Measurements from ENCODE around the gene ZBTB14.
A peak's percentile ranks its signal among the peaks of the same experiment; 100 is the strongest.

The ZBTB14 gene

GRCh38 chr18:5304232-5304631 lies 8.7 kb upstream of the ZBTB14 start:
- no peaks in the 10 kb centered on the region for H3K4me1 ChIP-seq (ENCODE audit: control insufficient read depth in 1 of 2, insufficient read depth in 2 of 2, low read length in 2 of 2)
- no peak overlapping the region for H3K27ac ChIP-seq (ENCODE audit: low read depth, low read length)
- no peaks in the 10 kb centered on the region for H3K9me3 ChIP-seq (ENCODE audit: control insufficient read depth in 1 of 2, low read length in 2 of 2)
- H3K36me3 ChIP-seq (ENCODE audit: control insufficient read depth in 1 of 2, insufficient read depth in 2 of 2, low read length in 2 of 2): no peaks in the 10 kb centered on the region
- peaks cover 11 to 15% of the 10 kb centered on the region in 2 donors for H3K27me3 ChIP-seq (ENCODE audit: control insufficient read depth in 1 of 2, insufficient read depth in 2 of 2, low read length in 2 of 2)
- H3K4me3 ChIP-seq (ENCODE audit: low read depth in 1 of 2, low read length in 2 of 2): no peak overlapping the region
- no peak overlapping the region for H3K9ac ChIP-seq (ENCODE audit: low read depth in 1 of 2, low read length in 2 of 2)

- Histone ChIP-seq H3K27me3 (ENCODE audit: control insufficient read depth in 1 of 2, insufficient read depth in 2 of 2, low read length in 2 of 2) (peaks cover 11 to 17% of the 10 kb centered on the region in 2 donors), H3K27ac (ENCODE audit: low read depth, low read length) (no peak overlapping the region), H3K4me1 (ENCODE audit: control insufficient read depth in 1 of 2, insufficient read depth in 2 of 2, low read length in 2 of 2) (no peaks in the 10 kb centered on the region), H3K4me3 (ENCODE audit: low read depth in 1 of 2, low read length in 2 of 2) (no peak overlapping the region), H3K9ac (ENCODE audit: low read depth in 1 of 2, low read length in 2 of 2) (no peak overlapping the region), H3K36me3 (ENCODE audit: control insufficient read depth in 1 of 2, insufficient read depth in 2 of 2, low read length in 2 of 2) (no peaks in the 10 kb centered on the region), H3K9me3 (ENCODE audit: control insufficient read depth in 1 of 2, low read length in 2 of 2) (no peaks in the 10 kb centered on the region)
Measured at GRCh38 chr18:5303636-5304035, 8.1 kb upstream of the ZBTB14 start.

- peaks cover 11 to 17% of the 10 kb centered on the region in 2 donors for H3K27me3 ChIP-seq (ENCODE audit: control insufficient read depth in 1 of 2, insufficient read depth in 2 of 2, low read length in 2 of 2)
- H3K4me1 ChIP-seq (ENCODE audit: control insufficient read depth in 1 of 2, insufficient read depth in 2 of 2, low read length in 2 of 2): no peaks in the 10 kb centered on the region
- no peak overlapping the region for H3K9ac ChIP-seq (ENCODE audit: low read depth in 1 of 2, low read length in 2 of 2)
- H3K36me3 ChIP-seq (ENCODE audit: control insufficient read depth in 1 of 2, insufficient read depth in 2 of 2, low read length in 2 of 2): no peaks in the 10 kb centered on the region
- H3K4me3 ChIP-seq (ENCODE audit: low read depth in 1 of 2, low read length in 2 of 2): no peak overlapping the region
- no peak overlapping the region for H3K27ac ChIP-seq (ENCODE audit: low read depth, low read length)
- no peaks in the 10 kb centered on the region for H3K9me3 ChIP-seq (ENCODE audit: control insufficient read depth in 1 of 2, low read length in 2 of 2)
Measured at GRCh38 chr18:5302606-5303005, 7.1 kb upstream of the ZBTB14 start.

DNA sequence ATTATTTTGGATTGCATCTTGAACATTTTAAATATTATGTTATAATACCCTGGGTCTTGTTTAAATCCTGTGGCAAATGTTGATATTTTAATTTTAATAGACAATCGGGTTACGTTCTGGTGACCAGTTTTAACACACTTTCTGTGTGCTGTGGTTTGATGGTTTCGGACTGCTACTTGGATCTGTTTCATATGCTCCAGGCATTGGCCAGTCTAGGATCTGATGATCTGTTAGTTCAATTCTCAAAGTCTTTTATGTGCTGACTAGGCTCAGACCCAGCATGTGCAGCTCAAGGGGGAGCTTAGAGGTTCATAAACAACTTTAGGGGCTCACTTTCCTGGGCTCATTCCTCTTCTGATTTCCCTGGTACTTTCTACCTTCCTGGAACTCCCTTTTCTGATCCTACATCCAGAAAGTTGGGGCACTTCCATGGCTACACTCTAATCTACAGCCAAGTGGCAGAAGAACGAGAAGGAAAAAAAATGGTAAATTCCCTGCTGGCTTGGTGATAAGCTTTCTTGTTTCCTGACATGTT lies 5.0 kb upstream of the ZBTB14 start:
- H3K4me1 ChIP-seq (ENCODE audit: control insufficient read depth in 1 of 2, insufficient read depth in 2 of 2, low read length in 2 of 2): peaks cover 0 to 3% of the 10 kb centered on the region in 2 donors
- H3K4me3 ChIP-seq (ENCODE audit: low read depth in 1 of 2, low read length in 2 of 2): no peak overlapping the region
- no peak overlapping the region for H3K9ac ChIP-seq (ENCODE audit: low read depth in 1 of 2, low read length in 2 of 2)
- H3K27me3 ChIP-seq (ENCODE audit: control insufficient read depth in 1 of 2, insufficient read depth in 2 of 2, low read length in 2 of 2): peaks cover 11 to 17% of the 10 kb centered on the region in 2 donors
- no peak overlapping the region for H3K27ac ChIP-seq (ENCODE audit: low read depth, low read length)
- no peaks in the 10 kb centered on the region for H3K9me3 ChIP-seq (ENCODE audit: control insufficient read depth in 1 of 2, low read length in 2 of 2)
- H3K36me3 ChIP-seq (ENCODE audit: control insufficient read depth in 1 of 2, insufficient read depth in 2 of 2, low read length in 2 of 2): no peaks in the 10 kb centered on the region

DNA sequence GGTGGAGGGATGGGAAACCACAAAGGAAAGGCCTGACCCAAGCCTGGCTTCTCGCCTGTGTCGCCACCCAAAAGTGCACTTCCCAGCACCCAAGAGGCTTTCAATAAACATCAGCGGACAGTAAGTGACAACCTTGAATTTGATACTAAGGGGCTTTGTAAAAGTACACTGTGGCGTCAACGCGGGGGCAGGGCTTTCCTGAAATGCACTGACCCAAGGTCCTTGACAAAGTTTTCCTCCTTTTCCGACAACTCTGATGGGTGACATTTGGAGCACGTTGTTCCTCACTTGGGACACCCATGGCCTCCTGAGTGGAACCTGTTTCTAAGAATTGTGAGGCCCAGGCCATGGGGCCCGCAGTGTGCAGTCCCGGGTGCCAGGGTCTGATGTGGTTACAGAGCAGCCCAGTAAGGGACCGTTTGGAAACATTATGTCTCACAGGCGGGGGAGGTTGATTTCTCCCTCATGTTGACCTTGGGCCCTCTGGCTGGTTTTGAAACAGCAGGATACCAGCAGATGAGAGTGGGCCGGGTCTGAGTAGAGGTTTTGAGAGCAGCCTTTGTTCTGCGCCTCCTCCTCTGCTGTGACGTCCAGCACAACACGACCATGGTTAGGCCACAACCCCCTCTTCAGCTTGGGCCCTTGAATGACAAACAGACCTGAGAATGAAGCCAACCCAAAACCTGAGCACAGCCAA lies 2.8 kb upstream of the ZBTB14 start:
- Histone ChIP-seq H3K4me3 (ENCODE audit: low read depth in 1 of 2, low read length in 2 of 2) (no peak overlapping the region), H3K9me3 (ENCODE audit: control insufficient read depth in 1 of 2, low read length in 2 of 2) (no peaks in the 10 kb centered on the region), H3K4me1 (ENCODE audit: control insufficient read depth in 1 of 2, insufficient read depth in 2 of 2, low read length in 2 of 2) (peaks cover 9 to 13% of the 10 kb centered on the region in 2 donors), H3K27me3 (ENCODE audit: control insufficient read depth in 1 of 2, insufficient read depth in 2 of 2, low read length in 2 of 2) (peaks cover 11 to 16% of the 10 kb centered on the region in 2 donors), H3K9ac (ENCODE audit: low read depth in 1 of 2, low read length in 2 of 2) (no peak overlapping the region), H3K36me3 (ENCODE audit: control insufficient read depth in 1 of 2, insufficient read depth in 2 of 2, low read length in 2 of 2) (no peaks in the 10 kb centered on the region), H3K27ac (ENCODE audit: low read depth, low read length) (no peak overlapping the region)

DNA sequence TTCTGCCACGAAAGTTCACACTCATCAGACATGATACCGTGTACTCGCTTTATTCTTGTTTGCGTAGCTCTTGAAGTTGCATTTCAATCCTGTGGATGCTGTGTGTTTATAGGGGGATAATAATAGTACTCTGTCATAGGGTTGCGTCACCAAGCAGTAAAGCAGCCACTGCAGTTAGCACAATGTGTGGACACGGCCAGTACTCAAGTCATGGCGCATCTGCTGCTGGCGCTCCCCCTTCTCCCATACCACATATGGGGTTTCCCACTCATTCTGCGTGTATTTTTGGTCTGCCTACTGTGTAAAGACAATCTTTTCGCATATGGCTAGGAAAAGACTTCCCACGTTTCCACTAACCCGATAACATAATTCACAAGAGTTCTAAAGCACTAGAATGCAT lies 2.1 kb upstream of the ZBTB14 start:
- no peak overlapping the region for H3K4me3 ChIP-seq (ENCODE audit: low read depth in 1 of 2, low read length in 2 of 2)
- no peaks in the 10 kb centered on the region for H3K36me3 ChIP-seq (ENCODE audit: control insufficient read depth in 1 of 2, insufficient read depth in 2 of 2, low read length in 2 of 2)
- no peak overlapping the region for H3K27ac ChIP-seq (ENCODE audit: low read depth, low read length)
- H3K27me3 ChIP-seq (ENCODE audit: control insufficient read depth in 1 of 2, insufficient read depth in 2 of 2, low read length in 2 of 2): peaks cover 7 to 9% of the 10 kb centered on the region in 2 donors
- peaks cover 9 to 15% of the 10 kb centered on the region in 2 donors for H3K4me1 ChIP-seq (ENCODE audit: control insufficient read depth in 1 of 2, insufficient read depth in 2 of 2, low read length in 2 of 2)
- no peak overlapping the region for H3K9ac ChIP-seq (ENCODE audit: low read depth in 1 of 2, low read length in 2 of 2)
- no peaks in the 10 kb centered on the region for H3K9me3 ChIP-seq (ENCODE audit: control insufficient read depth in 1 of 2, low read length in 2 of 2)

DNA sequence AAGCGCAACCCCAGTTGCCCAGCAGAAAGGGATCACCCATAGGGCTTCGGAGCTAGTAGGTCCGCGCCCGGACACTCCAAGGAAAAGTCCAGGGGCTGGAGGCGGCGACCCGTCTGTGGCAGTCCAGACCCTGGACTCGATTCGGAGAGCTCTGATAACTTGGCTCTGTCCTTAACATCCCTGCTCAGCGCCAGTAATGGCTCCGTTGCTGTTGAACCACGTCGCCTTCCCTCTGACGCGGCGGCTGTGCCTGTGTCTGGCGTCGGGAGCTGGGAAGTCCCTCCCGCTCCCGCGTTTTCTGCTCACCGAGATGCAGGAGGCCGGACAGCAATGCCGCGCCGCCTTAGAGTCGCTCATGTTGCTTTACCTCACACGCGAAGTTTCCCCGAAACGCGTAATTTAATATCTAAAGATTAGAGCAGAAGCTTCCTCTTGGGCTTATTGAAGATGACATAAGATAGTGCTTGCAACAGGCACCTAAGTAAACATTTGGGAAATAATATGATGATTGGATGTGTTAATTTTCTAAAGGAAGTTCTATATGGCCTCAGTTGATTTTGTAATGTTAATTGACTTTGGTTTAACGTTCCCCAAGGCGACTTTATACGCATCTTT lies 1.3 kb upstream of the ZBTB14 start:
- Histone ChIP-seq H3K36me3 (ENCODE audit: control insufficient read depth in 1 of 2, insufficient read depth in 2 of 2, low read length in 2 of 2) (peaks cover 0 to under 1% of the 10 kb centered on the region in 2 donors), H3K9me3 (ENCODE audit: control insufficient read depth in 1 of 2, low read length in 2 of 2) (no peaks in the 10 kb centered on the region), H3K27ac (ENCODE audit: low read depth, low read length) (peak overlapping the region; percentile 87), H3K4me3 (ENCODE audit: low read depth in 1 of 2, low read length in 2 of 2) (peak overlapping the region; percentile 85 to 93), H3K27me3 (ENCODE audit: control insufficient read depth in 1 of 2, insufficient read depth in 2 of 2, low read length in 2 of 2) (peaks cover 7 to 9% of the 10 kb centered on the region in 2 donors), H3K4me1 (ENCODE audit: control insufficient read depth in 1 of 2, insufficient read depth in 2 of 2, low read length in 2 of 2) (peaks cover 9 to 15% of the 10 kb centered on the region in 2 donors), H3K9ac (ENCODE audit: low read depth in 1 of 2, low read length in 2 of 2) (peak overlapping the region; percentile 71 to 77)

DNA sequence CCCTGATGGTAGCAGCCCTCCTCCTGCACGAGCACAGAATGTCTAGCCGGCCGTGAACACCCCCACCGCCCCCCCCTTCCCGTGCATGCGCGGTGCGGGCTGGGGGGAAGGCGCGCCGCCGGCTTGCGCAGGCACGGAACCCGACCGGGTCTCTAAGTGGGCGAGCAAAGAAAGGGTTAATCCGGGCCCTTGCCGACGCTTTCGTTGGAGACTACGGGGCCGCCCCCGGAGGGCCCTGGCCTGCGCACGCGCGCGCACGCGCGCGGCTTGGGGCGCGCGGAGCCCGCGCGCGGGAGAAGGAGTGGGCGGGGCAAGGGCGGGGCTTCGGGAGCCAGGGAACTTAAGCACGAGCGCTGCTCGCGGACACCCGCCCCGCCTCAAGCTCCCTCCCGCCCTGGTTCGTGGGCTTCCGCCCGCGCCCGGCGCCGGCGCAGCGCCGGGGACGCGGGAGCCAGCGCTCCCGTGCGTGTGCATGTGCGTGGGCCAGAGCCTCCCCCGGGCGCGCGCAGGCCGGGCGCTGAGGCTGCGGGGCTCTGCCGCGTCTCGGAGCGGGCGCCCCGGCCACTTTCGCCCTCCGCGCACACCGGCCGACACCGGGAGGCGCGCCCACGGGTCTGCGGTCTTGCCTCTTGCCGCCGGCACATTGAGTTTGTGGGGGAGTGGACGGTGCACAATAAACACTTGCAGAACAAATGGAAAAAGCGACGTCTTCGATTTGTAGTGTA lies 617 bp upstream of the ZBTB14 start:
- Histone ChIP-seq H3K9me3 (ENCODE audit: control insufficient read depth in 1 of 2, low read length in 2 of 2) (no peaks in the 10 kb centered on the region), H3K4me1 (ENCODE audit: control insufficient read depth in 1 of 2, insufficient read depth in 2 of 2, low read length in 2 of 2) (peaks cover 9 to 15% of the 10 kb centered on the region in 2 donors), H3K27me3 (ENCODE audit: control insufficient read depth in 1 of 2, insufficient read depth in 2 of 2, low read length in 2 of 2) (peaks cover 4 to 9% of the 10 kb centered on the region in 2 donors), H3K4me3 (ENCODE audit: low read depth in 1 of 2, low read length in 2 of 2) (peak overlapping the region; percentile 85 to 93), H3K27ac (ENCODE audit: low read depth, low read length) (peak overlapping the region; percentile 97), H3K9ac (ENCODE audit: low read depth in 1 of 2, low read length in 2 of 2) (peak overlapping the region; percentile 71 to 77), H3K36me3 (ENCODE audit: control insufficient read depth in 1 of 2, insufficient read depth in 2 of 2, low read length in 2 of 2) (peaks cover 6 to 8% of the 10 kb centered on the region in 2 donors)

DNA sequence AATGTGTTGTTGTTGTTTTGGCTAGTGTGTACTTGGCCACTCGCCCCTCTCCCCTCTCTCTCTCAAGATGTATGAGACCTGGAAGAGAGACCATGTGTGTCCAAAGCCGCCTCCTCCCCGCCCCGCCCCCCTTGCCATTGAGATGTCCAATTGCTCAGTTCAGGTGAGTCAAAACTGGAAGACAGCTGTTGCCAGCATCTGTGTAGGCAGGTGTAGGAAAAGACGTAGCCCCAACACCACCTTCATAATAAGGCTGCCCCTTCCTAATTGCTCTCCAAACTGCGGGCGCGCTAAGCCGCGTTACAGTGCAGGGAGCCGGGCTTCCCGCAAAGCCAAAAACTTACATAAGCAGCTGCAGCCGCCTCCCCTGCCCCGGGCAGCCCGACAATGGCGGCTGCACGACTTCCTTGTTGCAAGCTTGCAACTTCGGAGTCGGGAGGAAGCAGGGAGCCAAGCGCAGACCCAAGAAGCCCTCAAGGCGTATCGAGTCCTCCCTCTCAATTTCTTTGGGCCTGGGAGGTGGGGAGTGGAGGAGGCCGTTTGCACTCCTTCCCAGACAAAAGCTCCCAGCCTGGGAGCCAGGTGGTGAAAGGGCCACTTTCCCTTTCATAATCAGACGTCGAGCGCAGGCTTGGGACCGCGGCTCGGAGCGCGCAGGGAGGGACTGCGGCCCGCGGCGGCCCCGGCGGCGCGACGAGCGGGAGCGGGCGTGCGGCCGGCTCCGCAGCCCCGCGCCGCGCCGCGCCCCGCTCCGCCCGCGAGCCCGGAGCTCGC lies 882 bp downstream of the ZBTB14 start:
- Histone ChIP-seq H3K27ac (ENCODE audit: low read depth, low read length) (peak overlapping the region; percentile 91), H3K9ac (ENCODE audit: low read depth in 1 of 2, low read length in 2 of 2) (peak overlapping the region; percentile 73 to 81)

More for the DNA sequence above, 882 bp downstream of the ZBTB14 start:
- peaks cover 0 to 4% of the 10 kb centered on the region in 2 donors for H3K27me3 ChIP-seq (ENCODE audit: control insufficient read depth in 1 of 2, insufficient read depth in 2 of 2, low read length in 2 of 2)
- peaks cover 9 to 15% of the 10 kb centered on the region in 2 donors for H3K4me1 ChIP-seq (ENCODE audit: control insufficient read depth in 1 of 2, insufficient read depth in 2 of 2, low read length in 2 of 2)
- H3K4me3 ChIP-seq (ENCODE audit: low read depth in 1 of 2, low read length in 2 of 2): peak overlapping the region; percentile 77 to 95
- no peaks in the 10 kb centered on the region for H3K9me3 ChIP-seq (ENCODE audit: control insufficient read depth in 1 of 2, low read length in 2 of 2)
- peaks cover 13 to 15% of the 10 kb centered on the region in 2 donors for H3K36me3 ChIP-seq (ENCODE audit: control insufficient read depth in 1 of 2, insufficient read depth in 2 of 2, low read length in 2 of 2)

Measured in duodenal mucosa (tissue), 2 donors.